IMR-90 (cell line): ENCODE data around the gene PACS1.

ENCODE experiments used
- CTCF ChIP-seq: conservative IDR thresholded peaks from 2 replicates; pipeline ENCODE4 v1.5.1; 2012; ENCODE audit warnings: mild to moderate bottlenecking, low read depth, low read length, improper control_type of control experiment
- POLR2A ChIP-seq: IDR thresholded peaks from 2 replicates; pipeline ENCODE4 v1.6.1; 2012; ENCODE audit warnings: mild to moderate bottlenecking, low read depth, low read length
- RFX5 ChIP-seq: IDR thresholded peaks from 2 replicates; pipeline ENCODE4 v1.8.0; 2012; ENCODE audit warnings: low read depth, mild to moderate bottlenecking, low read length, moderate library complexity

GRCh38 chr11:66267039-66267378 is 196.9 kb downstream of the PACS1 start:
- TF ChIP-seq POLR2A (no peak), CTCF (no peak), RFX5 (no peak)
